Liver (tissue), 9 donors: ENCODE measurements around the gene CENPV. TPM values are rescaled to one million over a fixed set of nuclear protein-coding genes. Genes with fewer than 3 reads are reported as not detected.

Experiments
- DNase-seq: peaks from one replicate; pipeline ENCODE4 v3.0.0-alpha.2; 2017; ENCODE audit warnings: low spot score
- H3K27ac ChIP-seq, 2 donors: one replicate each; pipeline ENCODE4 v1.7.0; 2013; ENCODE audit warnings: inconsistent platforms in 2 of 2, low read length in 2 of 2, control low read depth in 1 of 2, low read depth in 1 of 2, mild to moderate bottlenecking in 1 of 2
- H3K27me3 ChIP-seq, 4 donors: one replicate each; pipeline versions ENCODE4 v1.6.1 to v1.7.0; 2013; ENCODE audit warnings: low read length in 3 of 4, inconsistent platforms in 1 of 4, mild to moderate bottlenecking in 1 of 4, moderate library complexity in 1 of 4; ENCODE audit not compliant: control insufficient read depth in 4 of 4, insufficient read depth in 4 of 4
- H3K36me3 ChIP-seq, 4 donors: one replicate each; pipeline versions ENCODE4 v1.6.1 to v1.7.0; 2013; ENCODE audit warnings: low read length in 3 of 4, mild to moderate bottlenecking in 3 of 4, low read depth in 1 of 4, moderate library complexity in 1 of 4; ENCODE audit not compliant: control insufficient read depth in 4 of 4, insufficient read depth in 3 of 4
- H3K4me1 ChIP-seq, 4 donors: one replicate each; pipeline versions ENCODE4 v1.6.1 to v1.7.0; 2013; ENCODE audit warnings: low read length in 3 of 4, mild to moderate bottlenecking in 3 of 4, moderate library complexity in 1 of 4; ENCODE audit not compliant: control insufficient read depth in 4 of 4, insufficient read depth in 4 of 4
- H3K4me3 ChIP-seq, 3 donors: one replicate each; pipeline versions ENCODE4 v1.6.1 to v1.7.0; 2013; ENCODE audit warnings: low read length in 3 of 3, control low read depth in 1 of 3, low read depth in 1 of 3, mild to moderate bottlenecking in 1 of 3
- H3K9ac ChIP-seq, 2 donors: one replicate each; pipeline ENCODE4 v1.7.0; 2013; ENCODE audit warnings: low read length in 2 of 2, mild to moderate bottlenecking in 2 of 2, moderate library complexity in 2 of 2, control low read depth in 1 of 2, low read depth in 1 of 2
- H3K9me3 ChIP-seq, 4 donors: one replicate each; pipeline versions ENCODE4 v1.6.1 to v1.7.0; 2013; ENCODE audit warnings: low read length in 3 of 4; ENCODE audit not compliant: control insufficient read depth in 4 of 4
- ATF3 ChIP-seq: IDR thresholded peaks from 2 replicates; pipeline ENCODE4 v1.6.1; 2016; ENCODE audit warnings: antibody characterized with exemption
- CTCF ChIP-seq: fragments of 150-350 bp; IDR thresholded peaks from 2 replicates; pipeline ENCODE4 v1.5.1; 2017; ENCODE audit warnings: improper control_type of control experiment, low read depth, low read length; ENCODE audit not compliant: missing input control
- EGR1 ChIP-seq, 2 donors: IDR thresholded peaks; 2 replicates each; pipeline ENCODE4 v1.6.1; 2016 to 2018; ENCODE audit warnings: antibody characterized with exemption in 2 of 2, low read depth in 2 of 2
- FOXA1 ChIP-seq: IDR thresholded peaks from 2 replicates; pipeline ENCODE4 v1.6.1; 2016; ENCODE audit warnings: antibody characterized with exemption
- FOXA2 ChIP-seq: IDR thresholded peaks from 2 replicates; pipeline ENCODE4 v1.6.1; 2016; ENCODE audit warnings: antibody characterized with exemption
- GABPA ChIP-seq, 2 donors: IDR thresholded peaks in 1 of 2; conservative IDR thresholded peaks in 1 of 2; 2 replicates each; pipeline ENCODE4 v1.6.1; 2016; ENCODE audit warnings: antibody characterized with exemption in 2 of 2, mild to moderate bottlenecking in 1 of 2, moderate library complexity in 1 of 2
- HNF4A ChIP-seq, 2 donors: conservative IDR thresholded peaks; 2 replicates each; pipeline ENCODE4 v1.6.1; 2016; ENCODE audit warnings: antibody characterized with exemption in 2 of 2, mild to moderate bottlenecking in 2 of 2
- JUND ChIP-seq, 2 donors: IDR thresholded peaks; 2 replicates each; pipeline ENCODE4 v1.6.1; 2016; ENCODE audit warnings: antibody characterized with exemption in 2 of 2
- NR2F2 ChIP-seq: IDR thresholded peaks from 2 replicates; pipeline ENCODE4 v1.6.1; 2016; ENCODE audit warnings: antibody characterized with exemption
- RAD21 ChIP-seq, 2 donors: IDR thresholded peaks; 2 replicates each; pipeline ENCODE4 v1.6.1; 2016; ENCODE audit warnings: antibody characterized with exemption in 2 of 2, mild to moderate bottlenecking in 2 of 2
- REST ChIP-seq: IDR thresholded peaks from 2 replicates; pipeline ENCODE4 v1.6.1; 2016; ENCODE audit warnings: antibody characterized with exemption, mild to moderate bottlenecking
- RXRA ChIP-seq, 2 donors: IDR thresholded peaks; 2 replicates each; pipeline ENCODE4 v1.6.1; 2017 to 2018; ENCODE audit warnings: antibody characterized with exemption in 2 of 2, mild to moderate bottlenecking in 1 of 2
- SP1 ChIP-seq: IDR thresholded peaks from 2 replicates; pipeline ENCODE4 v1.6.1; 2018; ENCODE audit warnings: antibody characterized with exemption, mild to moderate bottlenecking
- TAF1 ChIP-seq: conservative IDR thresholded peaks from 2 replicates; pipeline ENCODE4 v1.6.1; 2016; ENCODE audit warnings: antibody characterized with exemption, mild to moderate bottlenecking
- YY1 ChIP-seq: IDR thresholded peaks from 2 replicates; pipeline ENCODE4 v1.6.1; 2016; ENCODE audit warnings: antibody characterized with exemption, mild to moderate bottlenecking
- WGBS: extraction: QIAGEN DNeasy Blood & Tissue Kit; methylation state at CpG from one replicate; pipeline ENCODE4 v1.1.7; 2013; 5-methylcytosine and 5-hydroxymethylcytosine counted together
- polyA plus RNA-seq, 2 donors: library from polyadenylated mRNA; stranded (reverse) in 1 of 2; unstranded in 1 of 2; fragments of 200-250 nt in 1 of 2; fragments of >200 nt in 1 of 2; fragmentation: Nextera tagmentation in 1 of 2; extraction: Ambion mirVana in 1 of 2; gene quantifications; one replicate each; pipeline versions ENCODE4 v1.2.1 to v1.2.3, GENCODE V29; 2013 to 2015
- total RNA-seq, 2 donors: library from RNA; depleted of rRNA; stranded (reverse); fragments of >200 nt; gene quantifications; one replicate each; pipeline ENCODE4 v1.2.3, GENCODE V29; 2014
- TF ChIP-seq, protein P1 (sequence below): IDR thresholded peaks from 2 replicates; pipeline ENCODE4 v1.6.1; 2016; ENCODE audit warnings: antibody characterized with exemption
- donor health status: healthy.
- donor health status: healthy.
- donor health status: healthy.
- donor health status: healthy.
- donor health status: healthy.

CENPV gene
- total and polyA plus RNA-seq, 4 donors, result 13.1 to 24.3 (median 18.2) TPM

DNA sequence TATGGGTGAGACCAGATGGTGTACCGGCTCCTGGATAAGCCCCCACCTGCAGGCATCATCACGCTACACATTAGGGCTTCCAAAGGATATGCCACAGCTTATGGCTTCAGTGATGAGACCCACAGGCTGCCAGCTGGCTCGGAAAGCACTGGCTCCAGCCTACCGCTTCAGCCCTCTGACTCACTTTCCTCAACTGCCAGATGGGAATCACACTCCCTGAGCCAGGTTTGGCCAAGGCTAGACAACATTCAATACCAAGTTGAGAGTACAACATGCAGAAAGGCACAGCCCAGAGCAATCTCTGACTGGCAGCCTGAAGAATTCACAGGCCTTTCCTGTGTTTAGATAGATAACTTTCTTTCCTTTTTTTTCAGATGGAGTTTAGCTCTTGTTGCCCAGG, 10.3 kb downstream of the CENPV start:
- no peak for DNase-seq
- Histone ChIP-seq H3K4me3 (no peak overlapping the region), H3K4me1 (peaks cover 0 to 3% (median 0%) of the 10 kb centered on the region in 4 donors), H3K27me3 (no peaks in the 10 kb centered on the region), H3K9me3 (no peaks in the 10 kb centered on the region), H3K9ac (no peak overlapping the region), H3K27ac (no peak overlapping the region), H3K36me3 (peaks cover 0 to 21% (median 11%) of the 10 kb centered on the region in 4 donors)
- TF ChIP-seq, protein P1, sequence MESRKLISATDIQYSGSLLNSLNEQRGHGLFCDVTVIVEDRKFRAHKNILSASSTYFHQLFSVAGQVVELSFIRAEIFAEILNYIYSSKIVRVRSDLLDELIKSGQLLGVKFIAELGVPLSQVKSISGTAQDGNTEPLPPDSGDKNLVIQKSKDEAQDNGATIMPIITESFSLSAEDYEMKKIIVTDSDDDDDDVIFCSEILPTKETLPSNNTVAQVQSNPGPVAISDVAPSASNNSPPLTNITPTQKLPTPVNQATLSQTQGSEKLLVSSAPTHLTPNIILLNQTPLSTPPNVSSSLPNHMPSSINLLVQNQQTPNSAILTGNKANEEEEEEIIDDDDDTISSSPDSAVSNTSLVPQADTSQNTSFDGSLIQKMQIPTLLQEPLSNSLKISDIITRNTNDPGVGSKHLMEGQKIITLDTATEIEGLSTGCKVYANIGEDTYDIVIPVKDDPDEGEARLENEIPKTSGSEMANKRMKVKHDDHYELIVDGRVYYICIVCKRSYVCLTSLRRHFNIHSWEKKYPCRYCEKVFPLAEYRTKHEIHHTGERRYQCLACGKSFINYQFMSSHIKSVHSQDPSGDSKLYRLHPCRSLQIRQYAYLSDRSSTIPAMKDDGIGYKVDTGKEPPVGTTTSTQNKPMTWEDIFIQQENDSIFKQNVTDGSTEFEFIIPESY, result no peak
- TF ChIP-seq GABPA (IDR thresholded peaks at IDR 0.05 in 1 of 2, conservative IDR thresholded peaks at IDR 0.05 in 1 of 2), result no peak
- no peak for TF ChIP-seq JUND (IDR thresholded peaks at IDR 0.05)
- TF ChIP-seq RAD21 (IDR thresholded peaks at IDR 0.05), result no peak
- no peak for TF ChIP-seq EGR1 (IDR thresholded peaks at IDR 0.05; ENCODE audit: low read depth in 2 of 2)
- no peak for TF ChIP-seq TAF1
- no peak for TF ChIP-seq CTCF
- no peak for TF ChIP-seq FOXA1
- no peak for TF ChIP-seq HNF4A (conservative IDR thresholded peaks at IDR 0.05)
- TF ChIP-seq SP1, result no peak
- no peak for TF ChIP-seq NR2F2
- no peak for TF ChIP-seq ATF3
- TF ChIP-seq REST, result no peak
- 94% methylated on average over 4 of the region's 4 CpGs for WGBS

- Histone ChIP-seq H3K4me1 (peaks cover 0 to 3% (median 0%) of the 10 kb centered on the region in 4 donors), H3K36me3 (peaks cover 0 to 14% (median 7%) of the 10 kb centered on the region in 4 donors), H3K9me3 (no peaks in the 10 kb centered on the region), H3K9ac (no peak overlapping the region), H3K27ac (no peak overlapping the region), H3K4me3 (no peak overlapping the region), H3K27me3 (no peaks in the 10 kb centered on the region)
- TF ChIP-seq REST (no peak), JUND (IDR thresholded peaks at IDR 0.05) (peak in 1 of 2 donors; percentile 18), TAF1 (no peak), YY1 (peak; percentile 19), FOXA2 (peak; percentile 16), HNF4A (conservative IDR thresholded peaks at IDR 0.05) (peak; percentile 50 to 53), CTCF (no peak), GABPA (IDR thresholded peaks at IDR 0.05 in 1 of 2, conservative IDR thresholded peaks at IDR 0.05 in 1 of 2) (no peak), RXRA (IDR thresholded peaks at IDR 0.05) (peak; percentile 28 to 31), RAD21 (IDR thresholded peaks at IDR 0.05) (peak in 1 of 2 donors; percentile 28)
- DNase-seq, result no peak
- WGBS, result 40% methylated on average over 1 of the region's 1 CpG
Measured at GRCh38 chr17:16339959-16340358, 13.3 kb downstream of the CENPV start.
